OCI-M2 (cell line): ENCODE data around the gene CHST13.

Source experiments
- DNase-seq: peaks from one replicate; lab custom pipeline; 2025; ENCODE audit not compliant: unreplicated experiment; lab: John Stamatoyannopoulos, UW

CHST13 gene

GRCh38 chr3:126487151-126487771, 36.7 kb upstream of the CHST13 start:
- no peak for DNase-seq

GRCh38 chr3:126488185-126488584, 35.8 kb upstream of the CHST13 start:
- DNase-seq = no peak

- DNase-seq = no peak
Measured at GRCh38 chr3:126488886-126489569, 34.9 kb upstream of the CHST13 start.

GRCh38 chr3:126490619-126491018, 33.3 kb upstream of the CHST13 start:
- DNase-seq = no peak

GRCh38 chr3:126491221-126492013, 32.5 kb upstream of the CHST13 start:
- DNase-seq = no peak

- no peak for DNase-seq
Measured at GRCh38 chr3:126493051-126493450, 30.9 kb upstream of the CHST13 start.

GRCh38 chr3:126493739-126494138, 30.2 kb upstream of the CHST13 start:
- DNase-seq = no peak

GRCh38 chr3:126494204-126494969, 29.6 kb upstream of the CHST13 start:
- DNase-seq = no peak

GRCh38 chr3:126494970-126495230, 29.1 kb upstream of the CHST13 start:
- no peak for DNase-seq

- no peak for DNase-seq
Measured at GRCh38 chr3:126495786-126496185, 28.2 kb upstream of the CHST13 start.

GRCh38 chr3:126496894-126497850, 26.8 kb upstream of the CHST13 start:
- DNase-seq = no peak

- no peak for DNase-seq
Measured at GRCh38 chr3:126497956-126498355, 26.0 kb upstream of the CHST13 start.

GRCh38 chr3:126498461-126498860, 25.5 kb upstream of the CHST13 start:
- DNase-seq = no peak

- no peak for DNase-seq
Measured at GRCh38 chr3:126498929-126499328, 25.0 kb upstream of the CHST13 start.

- no peak for DNase-seq
Measured at GRCh38 chr3:126499401-126499800, 24.6 kb upstream of the CHST13 start.

GRCh38 chr3:126500016-126500415, 23.9 kb upstream of the CHST13 start:
- DNase-seq = no peak

- DNase-seq = no peak
Measured at GRCh38 chr3:126501054-126501453, 22.9 kb upstream of the CHST13 start.

- DNase-seq = no peak
Measured at GRCh38 chr3:126501736-126502135, 22.2 kb upstream of the CHST13 start.

- no peak for DNase-seq
Measured at GRCh38 chr3:126502656-126503055, 21.3 kb upstream of the CHST13 start.

GRCh38 chr3:126503701-126504100, 20.3 kb upstream of the CHST13 start:
- DNase-seq = no peak
